Measurements from ENCODE around the gene PDE6A. TPM values are rescaled to one million over a fixed set of nuclear protein-coding genes. Genes with fewer than 3 reads are reported as not detected.

PDE6A gene
- total RNA-seq, 1 donor from 2014 or later = 0.25 TPM

GRCh38 chr5:149981206-149981605 lies 36.6 kb upstream of the PDE6A start:
- Histone ChIP-seq H3K4me1 (no peaks in the 10 kb centered on the region), H3K4me3 (no peak overlapping the region), H3K27me3 (no peaks in the 10 kb centered on the region), H3K9me3 (no peaks in the 10 kb centered on the region), H3K27ac (no peak overlapping the region), H3K36me3 (peaks cover 0 to 29% of the 10 kb centered on the region in 2 donors)
- no peak for DNase-seq (ENCODE audit: extremely low spot score in 2 of 2)
- TF ChIP-seq, protein P1, sequence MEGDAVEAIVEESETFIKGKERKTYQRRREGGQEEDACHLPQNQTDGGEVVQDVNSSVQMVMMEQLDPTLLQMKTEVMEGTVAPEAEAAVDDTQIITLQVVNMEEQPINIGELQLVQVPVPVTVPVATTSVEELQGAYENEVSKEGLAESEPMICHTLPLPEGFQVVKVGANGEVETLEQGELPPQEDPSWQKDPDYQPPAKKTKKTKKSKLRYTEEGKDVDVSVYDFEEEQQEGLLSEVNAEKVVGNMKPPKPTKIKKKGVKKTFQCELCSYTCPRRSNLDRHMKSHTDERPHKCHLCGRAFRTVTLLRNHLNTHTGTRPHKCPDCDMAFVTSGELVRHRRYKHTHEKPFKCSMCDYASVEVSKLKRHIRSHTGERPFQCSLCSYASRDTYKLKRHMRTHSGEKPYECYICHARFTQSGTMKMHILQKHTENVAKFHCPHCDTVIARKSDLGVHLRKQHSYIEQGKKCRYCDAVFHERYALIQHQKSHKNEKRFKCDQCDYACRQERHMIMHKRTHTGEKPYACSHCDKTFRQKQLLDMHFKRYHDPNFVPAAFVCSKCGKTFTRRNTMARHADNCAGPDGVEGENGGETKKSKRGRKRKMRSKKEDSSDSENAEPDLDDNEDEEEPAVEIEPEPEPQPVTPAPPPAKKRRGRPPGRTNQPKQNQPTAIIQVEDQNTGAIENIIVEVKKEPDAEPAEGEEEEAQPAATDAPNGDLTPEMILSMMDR (IDR thresholded peaks at IDR 0.05) = no peak
- TF ChIP-seq POLR2AphosphoS5 (IDR thresholded peaks at IDR 0.05; ENCODE audit: insufficient read depth in 1 of 2, low read depth in 1 of 2) = no peak
- no peak for TF ChIP-seq POLR2A (IDR thresholded peaks at IDR 0.05)
- intact Hi-C loops (cut with DNase I) = loop anchor here (10.0 kb wide), 1 partner anchor 146 kb away; no protein-coding TSS in a partner anchor

GRCh38 chr5:149979896-149980295 lies 35.3 kb upstream of the PDE6A start:
- no peaks in the 10 kb centered on the region for H3K27me3 ChIP-seq
- DNase-seq (ENCODE audit: extremely low spot score in 2 of 2) = no peak
- no peak overlapping the region for H3K4me3 ChIP-seq
- no peaks in the 10 kb centered on the region for H3K4me1 ChIP-seq
- H3K36me3 ChIP-seq = peaks cover 0 to 29% of the 10 kb centered on the region in 2 donors
- intact Hi-C loops (cut with DNase I) = loop anchor here (10.0 kb wide), 1 partner anchor 145 kb away; no protein-coding TSS in a partner anchor
- no peak for TF ChIP-seq POLR2A (IDR thresholded peaks at IDR 0.05)
- no peak for TF ChIP-seq POLR2AphosphoS5 (IDR thresholded peaks at IDR 0.05; ENCODE audit: insufficient read depth in 1 of 2, low read depth in 1 of 2)
- TF ChIP-seq, protein P1 (IDR thresholded peaks at IDR 0.05) = no peak
- no peaks in the 10 kb centered on the region for H3K9me3 ChIP-seq
- no peak overlapping the region for H3K27ac ChIP-seq

GRCh38 chr5:149975409-149975808 lies 30.8 kb upstream of the PDE6A start:
- no peak overlapping the region for H3K27ac ChIP-seq
- H3K4me1 ChIP-seq = no peaks in the 10 kb centered on the region
- no peaks in the 10 kb centered on the region for H3K27me3 ChIP-seq
- peaks cover 0 to 18% of the 10 kb centered on the region in 2 donors for H3K36me3 ChIP-seq
- TF ChIP-seq POLR2A (IDR thresholded peaks at IDR 0.05) (no peak), POLR2AphosphoS5 (IDR thresholded peaks at IDR 0.05; ENCODE audit: insufficient read depth in 1 of 2, low read depth in 1 of 2) (no peak)
- TF ChIP-seq, protein P1 (IDR thresholded peaks at IDR 0.05) = no peak
- no peak overlapping the region for H3K4me3 ChIP-seq
- no peak for DNase-seq (ENCODE audit: extremely low spot score in 2 of 2)
- H3K9me3 ChIP-seq = no peaks in the 10 kb centered on the region
- intact Hi-C loops (cut with DNase I) = no loop called here

- no peaks in the 10 kb centered on the region for H3K27me3 ChIP-seq
- no peak overlapping the region for H3K27ac ChIP-seq
- no peak for DNase-seq (ENCODE audit: extremely low spot score in 2 of 2)
- intact Hi-C loops (cut with DNase I) = no loop called here
- H3K36me3 ChIP-seq = no peaks in the 10 kb centered on the region
- no peak overlapping the region for H3K4me3 ChIP-seq
- TF ChIP-seq, protein P1 (IDR thresholded peaks at IDR 0.05) = no peak
- TF ChIP-seq POLR2AphosphoS5 (IDR thresholded peaks at IDR 0.05; ENCODE audit: insufficient read depth in 1 of 2, low read depth in 1 of 2) (no peak), POLR2A (IDR thresholded peaks at IDR 0.05) (no peak)
- H3K9me3 ChIP-seq = no peaks in the 10 kb centered on the region
- no peaks in the 10 kb centered on the region for H3K4me1 ChIP-seq
Observed at GRCh38 chr5:149969181-149969930, 24.8 kb upstream of the PDE6A start.

- TF ChIP-seq POLR2AphosphoS5 (IDR thresholded peaks at IDR 0.05; ENCODE audit: insufficient read depth in 1 of 2, low read depth in 1 of 2) (no peak), POLR2A (IDR thresholded peaks at IDR 0.05) (no peak)
- TF ChIP-seq, protein P1 (IDR thresholded peaks at IDR 0.05) = no peak
- H3K4me3 ChIP-seq = no peak overlapping the region
- H3K4me1 ChIP-seq = peaks cover 3% of the 10 kb centered on the region
- intact Hi-C loops (cut with DNase I) = no loop called here
- H3K27ac ChIP-seq = no peak overlapping the region
- no peaks in the 10 kb centered on the region for H3K9me3 ChIP-seq
- DNase-seq (ENCODE audit: extremely low spot score in 2 of 2) = no peak
- H3K36me3 ChIP-seq = no peaks in the 10 kb centered on the region
- H3K27me3 ChIP-seq = no peaks in the 10 kb centered on the region
Observed at GRCh38 chr5:149966946-149967345, 22.4 kb upstream of the PDE6A start.
